ENCODE results near the gene CST2. TPM values are rescaled to one million over a fixed set of nuclear protein-coding genes. Genes with fewer than 3 reads are reported as not detected.
A peak's percentile ranks its signal among the peaks of the same experiment; 100 is the strongest.
"Not testable (repeated sequence)": the region's sequence is repeated elsewhere in the genome, so short reads cannot be mapped to it uniquely, and the experiment has no call there.

Gene CST2
- total RNA-seq, 4 donors from 2014 or later, result not detected

- in situ Hi-C loops (cut with MboI; ENCODE audit: low sequenced_read_pairs in 4 of 4) (no loop called here), intact Hi-C loops (cut with DNase I; ENCODE audit: low total_unique reads) (no loop called here)
- ATAC-seq (no peak), DNase-seq (no peak)
- Histone ChIP-seq H3K27ac (no peak overlapping the region), H3K4me1 (no peaks in the 10 kb centered on the region), H3K4me3 (no peak overlapping the region), H3K36me3 (no peaks in the 10 kb centered on the region), H3K27me3 (no peaks in the 10 kb centered on the region), H3K9me3 (no peaks in the 10 kb centered on the region)
- TF ChIP-seq POLR2A (IDR thresholded peaks at IDR 0.05) (no peak), CTCF (IDR thresholded peaks at IDR 0.05 in 4 of 5, conservative IDR thresholded peaks at IDR 0.05 in 1 of 5) (no peak)
Observed at GRCh38 chr20:23800865-23801264, 25.7 kb downstream of the CST2 start.

- H3K4me1 ChIP-seq; H3K27ac ChIP-seq; DNase-seq; H3K36me3 ChIP-seq; ATAC-seq; H3K27me3 ChIP-seq; H3K4me3 ChIP-seq; H3K9me3 ChIP-seq; intact Hi-C loops (cut with DNase I; ENCODE audit: low total_unique reads): not testable (repeated sequence)
- in situ Hi-C loops (cut with MboI; ENCODE audit: low sequenced_read_pairs in 4 of 4), result loop anchor here in 1 of 4 donors (25.0 kb wide), 1 partner anchor 88 kb away; the partner anchor contains the start of gene CST5
- TF ChIP-seq CTCF (IDR thresholded peaks at IDR 0.05 in 4 of 5, conservative IDR thresholded peaks at IDR 0.05 in 1 of 5), result peak in 3 of 5 experiments; percentile 13 to 38 (median 29)
Observed at GRCh38 chr20:23799216-23799847, 27.2 kb downstream of the CST2 start.

DNA sequence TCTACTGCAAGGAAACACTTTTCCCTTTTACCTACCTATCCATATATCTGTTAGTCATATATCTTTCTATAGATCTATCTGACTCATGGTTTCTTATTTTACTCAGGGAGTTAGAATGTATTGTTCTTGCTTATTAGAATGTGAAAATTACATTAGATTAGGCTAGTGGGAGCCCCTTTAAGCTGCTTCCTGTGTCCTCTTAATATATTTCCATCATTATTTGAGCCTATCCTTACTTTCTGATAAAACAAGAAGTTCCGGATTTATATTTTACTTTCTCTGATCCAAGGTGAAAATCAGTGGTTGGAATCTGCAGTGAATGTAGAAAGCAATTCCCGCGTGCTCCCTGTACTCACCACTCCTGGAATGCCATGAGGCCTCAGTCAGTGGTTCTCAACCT is 31.0 kb downstream of the CST2 start:
- no peaks in the 10 kb centered on the region for H3K4me1 ChIP-seq
- ATAC-seq (no peak), DNase-seq (no peak)
- no peaks in the 10 kb centered on the region for H3K36me3 ChIP-seq
- no peak overlapping the region for H3K27ac ChIP-seq
- in situ Hi-C loops (cut with MboI; ENCODE audit: low sequenced_read_pairs in 4 of 4), result loop anchor here in 1 of 4 donors (25.0 kb wide), 1 partner anchor 92 kb away; the partner anchor contains the start of gene CST5
- intact Hi-C loops (cut with DNase I; ENCODE audit: low total_unique reads), result no loop called here
- H3K4me3 ChIP-seq, result no peak overlapping the region
- no peaks in the 10 kb centered on the region for H3K27me3 ChIP-seq
- TF ChIP-seq POLR2A (IDR thresholded peaks at IDR 0.05), result no peak
- TF ChIP-seq CTCF (IDR thresholded peaks at IDR 0.05 in 4 of 5, conservative IDR thresholded peaks at IDR 0.05 in 1 of 5), result no peak
- H3K9me3 ChIP-seq, result no peaks in the 10 kb centered on the region

- TF ChIP-seq CTCF (IDR thresholded peaks at IDR 0.05 in 4 of 5, conservative IDR thresholded peaks at IDR 0.05 in 1 of 5), result no peak
- no peak for TF ChIP-seq POLR2A (IDR thresholded peaks at IDR 0.05)
- ATAC-seq (no peak), DNase-seq (no peak)
- no peaks in the 10 kb centered on the region for H3K4me1 ChIP-seq
- no peaks in the 10 kb centered on the region for H3K27me3 ChIP-seq
- no peaks in the 10 kb centered on the region for H3K36me3 ChIP-seq
- intact Hi-C loops (cut with DNase I; ENCODE audit: low total_unique reads), result no loop called here
- no peak overlapping the region for H3K27ac ChIP-seq
- H3K4me3 ChIP-seq, result no peak overlapping the region
- in situ Hi-C loops (cut with MboI; ENCODE audit: low sequenced_read_pairs in 4 of 4), result loop anchor here in 1 of 4 donors (25.0 kb wide), 1 partner anchor 92 kb away; the partner anchor contains the start of gene CST5
- no peaks in the 10 kb centered on the region for H3K9me3 ChIP-seq
Observed at GRCh38 chr20:23794841-23795240, 31.7 kb downstream of the CST2 start.
